ENCODE measurements around the gene NAP1L4.

The NAP1L4 gene

GRCh38 chr11:3010521-3011275, 18.6 kb upstream of the NAP1L4 start:
- DNase-seq, result no peak

DNA sequence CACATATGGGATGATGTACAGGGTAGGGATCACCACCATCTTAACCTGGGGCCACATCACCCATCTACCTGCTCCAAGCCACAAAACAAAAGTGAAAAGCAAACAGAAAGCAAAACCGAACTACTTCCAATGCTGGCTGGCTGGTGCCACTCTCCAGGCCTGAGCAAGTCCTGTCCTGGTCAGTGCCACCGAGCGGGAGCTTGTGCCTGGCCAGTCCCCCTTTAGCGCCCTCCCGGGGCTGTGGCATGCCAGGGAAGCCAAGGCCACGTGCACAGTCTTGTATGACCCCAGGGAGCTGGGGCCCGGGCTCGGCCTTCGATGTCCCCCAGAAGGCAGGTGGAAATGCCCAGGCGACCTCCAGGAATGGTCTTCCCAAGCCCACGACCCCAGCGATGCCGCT, 17.9 kb upstream of the NAP1L4 start:
- DNase-seq, result no peak

DNA sequence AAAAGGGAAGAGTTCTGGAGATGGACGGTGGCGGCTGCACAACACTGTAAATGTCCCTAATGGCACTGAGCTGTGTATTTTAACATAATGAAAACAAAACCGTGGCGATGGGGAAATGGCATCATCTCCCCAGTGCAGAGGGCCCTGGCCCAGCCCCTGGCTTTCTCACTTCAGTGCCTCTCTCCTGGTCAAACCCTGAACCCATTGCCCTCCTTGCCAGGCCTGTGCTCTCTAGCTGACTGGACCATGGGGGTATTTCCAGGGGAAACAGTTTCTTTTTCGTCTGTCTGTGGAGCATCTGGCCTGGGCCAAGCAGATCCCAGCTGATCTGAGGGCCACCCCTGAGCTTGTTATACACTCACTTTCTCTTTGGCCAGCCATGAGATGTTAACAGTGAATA, 17.4 kb upstream of the NAP1L4 start:
- no peak for DNase-seq

- DNase-seq, result no peak
Observed at GRCh38 chr11:3008746-3009336, 16.7 kb upstream of the NAP1L4 start.

DNA sequence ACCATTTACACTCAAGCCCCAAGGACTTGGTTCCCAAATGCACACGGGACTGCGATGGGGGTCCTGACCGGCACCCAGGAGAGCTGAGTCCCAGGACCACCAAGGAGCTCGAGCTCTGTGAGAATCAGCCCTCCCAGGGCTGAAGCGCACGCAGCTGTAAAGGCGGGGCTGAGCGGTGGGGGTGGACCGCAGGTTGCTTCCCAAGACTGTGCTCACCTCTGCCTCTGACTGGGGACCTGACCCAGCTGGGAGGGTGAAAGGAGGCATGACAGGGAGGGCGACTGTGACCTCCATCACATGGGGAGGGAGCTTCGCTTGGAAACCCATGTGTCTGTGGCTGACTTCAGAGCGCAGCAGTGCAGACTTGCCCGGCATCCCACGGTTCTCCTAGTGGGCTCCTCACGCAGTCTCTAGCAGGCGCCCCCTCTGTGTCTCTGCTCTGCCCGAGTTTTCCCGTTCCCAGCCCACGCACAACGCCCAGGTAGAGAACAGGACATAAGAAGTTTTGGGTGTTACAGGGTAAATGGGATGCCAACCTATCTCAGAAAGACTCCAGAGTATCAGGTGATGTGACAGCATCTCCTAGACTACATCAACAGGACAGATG, 15.4 kb upstream of the NAP1L4 start:
- DNase-seq, result no peak

- no peak for DNase-seq
Observed at GRCh38 chr11:3006505-3007260, 14.6 kb upstream of the NAP1L4 start.

DNA sequence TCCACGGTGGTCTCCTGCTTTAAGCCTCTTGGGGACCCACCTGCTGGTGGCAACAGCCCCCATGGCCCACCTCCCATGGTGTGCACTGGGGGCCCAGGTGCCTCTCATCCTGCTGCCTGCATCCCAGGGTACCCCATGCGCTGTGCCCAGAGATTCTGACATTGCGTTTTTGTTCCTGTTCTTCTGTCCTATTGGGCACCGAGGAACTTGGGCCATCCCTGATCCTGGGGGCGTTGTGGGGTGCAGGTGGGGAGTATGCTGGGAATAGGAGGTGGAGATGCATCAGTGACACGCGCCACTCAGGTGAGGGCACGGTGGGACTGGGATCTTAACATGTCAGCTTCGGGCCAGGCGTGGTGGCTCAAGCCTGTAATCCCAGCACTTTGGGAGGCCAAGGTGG, 12.4 kb upstream of the NAP1L4 start:
- no peak for DNase-seq

GRCh38 chr11:3003396-3004231, 11.5 kb upstream of the NAP1L4 start:
- DNase-seq, result no peak

- DNase-seq, result no peak
Observed at GRCh38 chr11:3002871-3003270, 10.7 kb upstream of the NAP1L4 start.

GRCh38 chr11:3002351-3002861, 10.3 kb upstream of the NAP1L4 start:
- DNase-seq, result no peak

DNA sequence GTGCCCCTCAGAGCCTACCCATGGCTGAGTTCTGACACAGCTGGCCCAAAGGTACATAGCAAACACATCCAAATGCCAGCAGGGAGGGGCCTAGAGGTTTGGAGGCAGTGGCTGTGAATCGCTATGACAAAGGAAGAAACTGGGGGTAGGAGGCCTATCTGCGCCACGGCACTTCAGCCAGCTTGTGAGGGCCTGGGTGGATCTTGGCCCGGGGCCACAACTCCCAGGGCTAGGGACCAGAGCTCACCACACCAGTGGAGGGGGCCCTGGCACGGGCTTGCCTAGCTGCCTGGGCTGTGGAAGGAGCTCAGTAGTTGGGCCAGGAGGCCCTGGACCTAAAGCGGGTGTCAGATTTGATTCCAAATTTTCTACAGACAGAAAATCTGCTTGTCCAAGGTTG, 9.4 kb upstream of the NAP1L4 start:
- no peak for DNase-seq

DNA sequence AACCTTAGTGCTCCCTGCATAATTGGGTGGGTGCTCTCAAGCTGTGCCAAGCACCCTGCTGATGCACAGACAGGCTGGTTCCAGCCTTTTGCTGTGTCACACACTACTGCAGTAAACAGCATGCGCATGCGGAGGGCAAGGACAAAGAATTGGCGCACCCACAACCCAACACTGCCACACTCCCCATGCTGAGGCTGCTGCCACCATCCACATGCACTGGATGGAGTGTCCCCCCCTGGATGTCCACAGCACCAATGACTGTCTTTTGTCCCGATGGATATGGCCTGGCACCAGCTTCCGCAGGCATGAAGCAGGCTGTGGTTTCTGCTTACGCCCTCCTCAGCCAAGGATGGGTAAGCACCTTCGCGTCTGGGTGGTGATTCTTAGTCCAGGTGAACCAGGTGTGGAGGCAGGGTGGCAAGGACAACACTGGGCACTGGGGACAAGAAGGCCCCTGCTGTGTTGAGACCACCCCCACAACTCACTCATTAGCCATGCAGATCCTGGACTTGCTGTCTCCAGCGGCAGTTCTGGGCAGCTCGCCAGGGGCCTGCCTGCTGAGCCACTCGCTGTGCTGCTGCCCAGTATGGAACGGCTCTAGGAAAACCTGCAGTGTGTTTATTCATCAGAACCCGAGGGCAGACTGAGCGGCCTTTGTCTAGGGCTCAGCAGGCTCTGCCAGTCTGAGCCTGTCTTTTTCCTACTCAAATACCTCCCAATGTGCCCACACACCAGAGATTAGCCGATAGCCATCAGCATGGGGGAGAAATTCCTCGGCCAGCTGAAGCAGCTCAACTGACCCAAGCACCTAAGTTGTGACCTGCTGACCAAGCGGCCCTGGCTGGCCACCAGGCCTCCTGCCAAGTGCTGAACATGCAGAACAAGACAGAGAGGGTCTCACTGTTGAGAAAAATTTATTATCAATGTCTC, 8.2 kb upstream of the NAP1L4 start:
- no peak for DNase-seq

GRCh38 chr11:2999464-2999998, 7.4 kb upstream of the NAP1L4 start:
- no peak for DNase-seq

GRCh38 chr11:2998073-2998850, 6.1 kb upstream of the NAP1L4 start:
- no peak for DNase-seq

DNA sequence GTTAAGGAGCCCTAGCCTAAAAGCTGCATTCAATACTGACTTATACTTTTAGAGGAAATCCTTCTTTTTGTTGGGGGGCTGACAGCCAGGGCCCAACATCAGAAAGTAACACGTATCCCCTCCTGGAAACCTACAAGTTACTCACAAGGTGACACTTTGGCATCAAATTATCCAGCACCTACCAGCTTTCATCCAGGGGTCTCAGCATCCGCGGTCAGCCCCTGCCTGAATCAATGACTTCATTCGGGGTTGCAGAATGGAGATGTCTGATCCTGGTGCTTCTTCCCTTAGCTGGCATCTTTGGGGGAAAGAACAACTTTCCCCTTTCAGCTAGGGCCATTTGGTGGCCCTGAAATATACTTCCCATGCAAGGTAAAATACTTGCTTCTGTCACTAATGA, 5.3 kb upstream of the NAP1L4 start:
- no peak for DNase-seq

- no peak for DNase-seq
Observed at GRCh38 chr11:2996976-2997375, 4.8 kb upstream of the NAP1L4 start.

DNA sequence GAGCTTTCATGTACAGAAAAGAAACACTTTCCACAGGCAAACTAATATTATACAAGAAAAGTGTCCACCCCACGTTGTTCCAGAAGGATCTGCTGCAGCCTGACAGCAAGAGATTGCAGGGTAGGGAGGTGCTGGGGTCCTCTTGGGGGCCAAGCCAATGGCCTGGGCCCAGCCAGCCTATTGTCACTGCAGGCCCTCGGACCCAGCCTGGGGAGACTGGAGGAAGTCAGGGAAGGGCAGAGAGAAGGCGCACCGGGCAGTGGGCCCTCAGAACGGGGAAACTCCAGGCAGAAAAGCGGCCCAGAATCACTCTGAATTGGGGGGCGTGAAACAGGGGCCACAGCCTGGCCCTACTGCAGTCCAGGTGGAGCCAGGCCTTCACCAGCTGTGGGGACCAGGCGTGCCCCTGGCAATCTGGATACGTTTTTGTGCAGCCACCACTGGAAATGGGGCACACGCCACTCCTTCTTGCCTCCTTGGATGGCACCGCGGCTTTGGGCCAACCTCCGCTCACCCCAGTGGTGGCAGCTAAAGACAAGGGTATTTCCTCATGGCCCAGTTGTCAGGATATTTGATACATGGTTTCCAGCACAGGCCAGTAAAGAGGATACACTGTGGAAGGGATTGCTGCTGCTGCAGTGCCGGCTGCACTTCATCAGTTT, 3.9 kb upstream of the NAP1L4 start:
- DNase-seq, result no peak

- DNase-seq, result no peak
Observed at GRCh38 chr11:2995031-2995561, 3.0 kb upstream of the NAP1L4 start.

GRCh38 chr11:2994336-2994730, 2.2 kb upstream of the NAP1L4 start:
- DNase-seq, result no peak

DNA sequence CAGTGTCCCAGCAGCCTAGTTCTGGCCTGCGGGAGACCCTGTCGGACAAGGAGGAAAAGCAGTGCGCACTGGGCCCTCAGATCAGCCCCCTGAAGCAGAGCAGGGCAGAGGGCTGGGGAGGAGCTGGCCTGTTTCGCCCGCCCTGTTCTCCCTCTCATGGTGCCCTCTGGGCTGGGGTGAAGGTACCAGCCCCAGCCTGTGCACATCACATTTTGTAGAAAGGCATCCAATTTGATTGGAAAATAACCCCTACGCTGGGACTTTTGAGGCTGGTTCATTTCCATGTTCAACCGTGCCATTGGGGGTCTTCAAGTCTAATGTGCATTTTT, 832 bp upstream of the NAP1L4 start:
- no peak for DNase-seq

Data from stimulated activated CD4-positive, alpha-beta T cell treated with anti-CD3 and anti-CD28 coated beads, Interleukin-4, amount 100 ng/mL, for 1 hour (primary cell).